ENCODE measurements around the gene C2CD4C. TPM values are rescaled to one million over a fixed set of nuclear protein-coding genes. Genes with fewer than 3 reads are reported as not detected.

C2CD4C gene
- total RNA-seq, 2 donors from 2014 or later, result 0.52 to 0.96 TPM

DNA sequence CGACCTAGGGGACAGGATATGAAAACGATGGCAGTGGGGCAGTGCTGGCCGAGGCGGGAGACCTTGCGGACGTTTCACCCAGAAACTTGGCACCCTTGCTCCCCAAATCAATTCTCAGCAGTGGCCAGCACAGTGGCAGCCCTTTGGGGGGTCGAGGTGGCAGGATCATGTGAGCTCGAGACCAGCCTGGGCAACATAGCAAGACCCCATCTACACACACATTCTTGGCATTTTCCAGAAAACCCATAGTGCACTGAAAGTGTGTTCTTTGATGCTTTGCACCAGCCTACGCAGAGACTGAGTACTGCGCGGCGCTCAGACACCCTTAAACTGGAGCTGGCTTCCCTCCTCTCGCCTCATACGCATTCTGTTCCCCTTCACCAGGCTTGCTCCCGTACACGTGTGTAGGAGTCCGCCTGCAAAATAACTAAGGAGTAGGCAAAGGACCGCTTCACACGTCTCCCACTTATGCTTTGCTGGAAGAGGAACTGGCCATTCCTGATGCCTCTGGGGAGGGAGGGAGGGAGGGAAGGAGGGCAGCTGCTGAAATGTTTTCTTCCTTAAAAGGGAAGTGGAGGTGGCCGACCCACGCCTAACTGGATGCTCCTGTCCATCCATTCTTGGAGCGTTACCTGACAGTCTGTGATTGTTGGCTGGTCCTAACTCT lies 40.9 kb downstream of the C2CD4C start:
- Histone ChIP-seq H3K4me3 (no peak overlapping the region), H3K9ac (ENCODE audit: low read depth in 2 of 2, low read length in 2 of 2) (no peak overlapping the region), H3K9me3 (no peaks in the 10 kb centered on the region), H3K36me3 (no peaks in the 10 kb centered on the region), H3K4me1 (no peaks in the 10 kb centered on the region), H3K27ac (no peak overlapping the region), H3K27me3 (no peaks in the 10 kb centered on the region)
- DNase-seq, result no peak
- intact Hi-C loops (cut with DNase I), result no loop called here
- TF ChIP-seq, protein P1, sequence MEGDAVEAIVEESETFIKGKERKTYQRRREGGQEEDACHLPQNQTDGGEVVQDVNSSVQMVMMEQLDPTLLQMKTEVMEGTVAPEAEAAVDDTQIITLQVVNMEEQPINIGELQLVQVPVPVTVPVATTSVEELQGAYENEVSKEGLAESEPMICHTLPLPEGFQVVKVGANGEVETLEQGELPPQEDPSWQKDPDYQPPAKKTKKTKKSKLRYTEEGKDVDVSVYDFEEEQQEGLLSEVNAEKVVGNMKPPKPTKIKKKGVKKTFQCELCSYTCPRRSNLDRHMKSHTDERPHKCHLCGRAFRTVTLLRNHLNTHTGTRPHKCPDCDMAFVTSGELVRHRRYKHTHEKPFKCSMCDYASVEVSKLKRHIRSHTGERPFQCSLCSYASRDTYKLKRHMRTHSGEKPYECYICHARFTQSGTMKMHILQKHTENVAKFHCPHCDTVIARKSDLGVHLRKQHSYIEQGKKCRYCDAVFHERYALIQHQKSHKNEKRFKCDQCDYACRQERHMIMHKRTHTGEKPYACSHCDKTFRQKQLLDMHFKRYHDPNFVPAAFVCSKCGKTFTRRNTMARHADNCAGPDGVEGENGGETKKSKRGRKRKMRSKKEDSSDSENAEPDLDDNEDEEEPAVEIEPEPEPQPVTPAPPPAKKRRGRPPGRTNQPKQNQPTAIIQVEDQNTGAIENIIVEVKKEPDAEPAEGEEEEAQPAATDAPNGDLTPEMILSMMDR (IDR thresholded peaks at IDR 0.05), result no peak

DNA sequence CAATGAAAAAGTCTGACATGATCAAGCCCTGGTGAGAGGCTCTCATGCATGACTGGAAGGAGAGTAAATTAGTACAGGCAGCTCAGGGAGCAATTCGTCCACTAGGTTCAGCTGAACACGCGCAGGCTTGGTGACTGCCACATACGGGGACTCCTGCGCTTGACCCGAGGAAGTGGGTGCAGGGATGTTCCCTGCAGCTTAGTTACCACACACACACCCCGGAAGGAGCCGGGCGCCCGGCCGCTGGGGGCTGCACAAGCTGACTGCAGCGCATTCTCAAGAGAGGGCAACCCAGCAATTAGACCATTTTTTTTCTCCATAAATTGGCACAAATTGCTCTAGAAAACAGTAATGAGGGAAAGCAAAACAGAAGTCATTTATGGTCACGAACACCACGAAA lies 41.4 kb downstream of the C2CD4C start:
- Histone ChIP-seq H3K36me3 (no peaks in the 10 kb centered on the region), H3K9ac (ENCODE audit: low read depth in 2 of 2, low read length in 2 of 2) (no peak overlapping the region), H3K27me3 (no peaks in the 10 kb centered on the region), H3K27ac (no peak overlapping the region), H3K4me3 (no peak overlapping the region), H3K9me3 (no peaks in the 10 kb centered on the region), H3K4me1 (no peaks in the 10 kb centered on the region)
- DNase-seq, result no peak
- TF ChIP-seq, protein P1 (IDR thresholded peaks at IDR 0.05), result no peak
- intact Hi-C loops (cut with DNase I), result no loop called here

DNA sequence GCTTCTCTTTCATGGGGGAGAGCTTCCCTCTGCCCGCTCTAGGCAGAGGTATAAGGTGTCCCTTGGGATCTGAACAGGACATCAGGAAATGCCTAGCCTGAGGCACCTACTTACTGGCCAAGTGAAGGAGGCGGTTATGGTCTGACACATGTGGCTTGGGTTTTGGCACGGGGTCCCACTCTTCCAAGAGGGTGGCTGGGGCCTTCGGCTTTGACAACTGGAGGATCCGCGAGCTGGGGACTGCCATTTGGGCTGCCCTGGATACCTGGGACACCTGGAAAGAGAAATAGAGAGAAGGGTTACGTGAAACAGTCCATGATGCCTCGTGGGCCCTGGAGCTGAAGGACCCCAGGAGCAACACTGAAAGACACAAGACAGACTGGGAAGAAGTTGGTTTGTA lies 42.0 kb downstream of the C2CD4C start:
- TF ChIP-seq, protein P1 (IDR thresholded peaks at IDR 0.05), result no peak
- no peaks in the 10 kb centered on the region for H3K36me3 ChIP-seq
- no peaks in the 10 kb centered on the region for H3K4me1 ChIP-seq
- H3K9ac ChIP-seq (ENCODE audit: low read depth in 2 of 2, low read length in 2 of 2), result no peak overlapping the region
- intact Hi-C loops (cut with DNase I), result no loop called here
- DNase-seq, result no peak
- no peaks in the 10 kb centered on the region for H3K9me3 ChIP-seq
- no peak overlapping the region for H3K27ac ChIP-seq
- no peak overlapping the region for H3K4me3 ChIP-seq
- H3K27me3 ChIP-seq, result no peaks in the 10 kb centered on the region

DNA sequence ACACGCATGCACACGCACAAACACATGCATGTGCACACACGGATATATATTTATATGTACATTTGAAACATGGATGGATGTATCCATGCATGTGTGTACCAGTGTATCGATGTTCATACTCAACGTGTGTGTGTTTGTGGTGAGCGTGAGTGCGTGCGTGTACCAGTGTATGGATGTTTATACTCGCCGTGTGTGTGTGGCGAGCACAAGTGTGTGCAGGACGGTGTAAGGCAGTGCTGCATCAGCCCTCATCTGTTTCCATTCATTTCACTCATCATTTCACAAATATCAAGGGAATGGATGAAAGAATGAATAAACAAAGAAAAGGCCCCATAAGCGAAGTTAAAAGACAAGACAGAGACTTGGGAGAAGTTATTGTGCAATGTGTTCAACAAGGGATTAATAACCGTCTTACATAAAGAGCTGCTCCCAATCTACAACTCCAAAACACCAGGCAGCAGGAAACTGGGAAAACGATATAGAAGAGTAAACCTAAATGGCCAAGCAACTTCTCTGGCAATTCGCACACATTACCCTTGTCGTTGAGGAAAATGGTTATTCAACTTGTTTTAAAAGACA lies 42.7 kb downstream of the C2CD4C start:
- Histone ChIP-seq H3K9ac (ENCODE audit: low read depth in 2 of 2, low read length in 2 of 2) (no peak overlapping the region), H3K4me1 (no peaks in the 10 kb centered on the region), H3K9me3 (no peaks in the 10 kb centered on the region), H3K36me3 (no peaks in the 10 kb centered on the region), H3K27ac (no peak overlapping the region), H3K27me3 (no peaks in the 10 kb centered on the region), H3K4me3 (no peak overlapping the region)
- TF ChIP-seq, protein P1 (IDR thresholded peaks at IDR 0.05), result no peak
- intact Hi-C loops (cut with DNase I), result no loop called here
- DNase-seq, result no peak

DNA sequence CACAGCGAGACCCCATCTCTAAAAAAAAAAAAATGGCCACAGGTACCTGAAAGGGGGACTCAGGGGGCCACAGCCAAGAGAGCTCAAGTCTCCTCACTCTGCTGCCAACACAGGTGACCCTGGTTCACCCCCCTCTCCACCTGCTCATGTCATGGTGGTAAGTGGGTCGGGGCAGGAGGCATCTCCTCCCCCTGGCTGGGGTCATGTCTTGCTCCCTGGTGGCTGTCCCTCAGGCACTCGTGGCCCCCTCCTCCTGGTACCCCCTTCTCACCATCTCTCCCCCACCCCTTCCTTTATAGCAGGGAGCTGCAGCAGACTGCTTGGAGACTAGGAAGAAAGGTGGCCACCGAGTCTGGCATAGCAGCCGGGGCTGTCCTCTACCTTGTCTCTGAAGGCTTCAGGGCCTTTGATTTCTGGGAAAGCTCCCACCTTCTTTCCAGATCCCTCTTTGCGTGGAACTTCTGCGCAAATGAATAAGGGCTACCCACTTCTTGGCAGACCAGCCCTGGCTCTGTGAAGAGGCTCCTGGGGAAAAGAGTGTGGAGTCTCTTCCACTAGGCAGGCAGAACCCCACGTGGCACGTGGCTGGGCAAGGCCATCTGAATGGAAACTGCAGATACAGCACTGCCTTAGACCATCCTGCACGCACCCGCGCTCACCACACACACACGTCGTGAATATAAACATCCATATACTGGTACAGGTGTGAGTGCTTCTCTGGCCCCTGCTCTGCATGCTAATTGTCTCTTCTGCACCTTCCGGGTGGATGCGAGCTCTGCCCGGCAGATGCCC lies 44.3 kb downstream of the C2CD4C start:
- Histone ChIP-seq H3K4me3 (no peak overlapping the region), H3K27ac (no peak overlapping the region), H3K4me1 (no peaks in the 10 kb centered on the region), H3K36me3 (no peaks in the 10 kb centered on the region), H3K27me3 (no peaks in the 10 kb centered on the region), H3K9me3 (no peaks in the 10 kb centered on the region), H3K9ac (ENCODE audit: low read depth in 2 of 2, low read length in 2 of 2) (no peak overlapping the region)
- intact Hi-C loops (cut with DNase I), result no loop called here
- DNase-seq, result no peak
- TF ChIP-seq, protein P1 (IDR thresholded peaks at IDR 0.05), result no peak

Data from colonic mucosa (tissue), 4 donors.